22Rv1 (cell line): Measurements from ENCODE around the gene CCDC150.

Source experiments
- CTCF ChIP-seq: fragments of 450-650 bp; IDR thresholded peaks from 2 replicates; pipeline ENCODE4 v1.5.1; 2017; ENCODE audit warnings: mild to moderate bottlenecking
- ZFX ChIP-seq: fragments of 450-650 bp; IDR thresholded peaks from 2 replicates; pipeline ENCODE4 v1.6.1; 2017; ENCODE audit warnings: antibody characterized with exemption, borderline replicate concordance

DNA sequence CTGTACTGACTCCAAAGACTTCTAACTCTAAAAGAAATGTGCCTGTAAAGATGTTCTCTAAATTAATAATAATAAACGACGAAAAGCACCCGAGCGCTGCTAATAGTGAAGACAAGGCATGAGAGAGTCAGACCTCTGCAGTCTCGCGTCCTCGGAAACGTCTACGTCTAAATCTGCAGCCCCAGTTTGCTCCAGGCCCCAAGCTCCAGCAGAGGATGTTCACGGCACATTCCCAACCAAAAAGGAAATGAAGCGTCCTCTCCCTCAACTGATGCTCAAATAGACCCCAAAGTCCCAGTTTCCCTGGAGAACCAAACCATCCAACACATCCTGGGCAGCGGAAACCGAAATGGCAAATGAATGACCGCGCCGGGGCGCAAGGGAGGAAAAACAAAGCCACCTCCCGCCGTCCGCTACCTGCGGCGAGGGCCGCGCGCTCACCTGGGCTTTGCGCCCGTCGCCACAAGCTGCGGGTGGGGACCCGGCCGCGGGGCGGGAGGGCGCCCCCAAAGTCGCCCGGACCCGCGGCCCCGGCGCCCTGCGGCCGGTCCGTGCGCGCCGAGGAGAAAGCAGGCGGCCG, 47.1 kb upstream of the CCDC150 start:
- TF ChIP-seq CTCF, result peak; percentile 61
- TF ChIP-seq ZFX, result no peak
